ENCODE measurements around the gene MT4.
A peak's percentile ranks its signal among the peaks of the same experiment; 100 is the strongest.

Gene MT4

DNA sequence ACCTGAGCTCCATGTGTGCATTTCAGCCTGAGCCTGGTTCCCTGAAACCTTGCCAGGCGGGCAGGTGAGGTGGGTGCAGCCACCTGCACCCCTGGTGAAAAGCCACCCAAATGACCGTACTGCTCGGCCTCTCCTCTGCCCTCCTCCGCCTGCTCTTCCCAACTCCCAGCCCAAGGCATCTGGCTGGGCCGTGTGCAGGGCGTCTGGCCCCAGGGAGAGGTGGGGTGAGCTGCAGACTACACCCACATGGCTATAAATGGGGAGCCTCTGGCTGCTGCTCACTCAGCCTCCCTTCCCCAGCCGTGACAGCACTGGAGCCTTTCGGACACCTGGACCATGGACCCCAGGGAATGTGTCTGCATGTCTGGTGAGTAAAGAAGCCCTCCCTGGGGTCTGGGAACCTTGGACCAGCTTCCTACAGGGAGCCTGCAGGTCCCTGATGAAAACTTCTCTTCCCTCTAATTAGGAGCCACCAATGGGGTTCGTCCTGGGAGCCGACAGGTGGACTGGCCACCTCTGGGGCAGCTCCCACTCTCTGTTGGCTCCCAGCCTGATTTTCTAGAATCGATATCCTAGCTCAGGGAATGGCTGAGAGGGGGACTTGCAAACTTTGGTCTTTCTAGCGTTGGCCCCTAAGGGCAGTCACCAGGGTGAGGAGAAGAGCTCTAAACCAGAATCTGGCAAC is at the start of gene MT4:
TSS of gene MT4 (plus strand) at position 281 of the 685 bp plus-strand sequence. CDS start at position 337, 56 bp downstream.
- DNase-seq: no peak

GRCh38 chr16:56515665-56516064 is 49.2 kb upstream of the MT4 start:
- no peak for DNase-seq

DNA sequence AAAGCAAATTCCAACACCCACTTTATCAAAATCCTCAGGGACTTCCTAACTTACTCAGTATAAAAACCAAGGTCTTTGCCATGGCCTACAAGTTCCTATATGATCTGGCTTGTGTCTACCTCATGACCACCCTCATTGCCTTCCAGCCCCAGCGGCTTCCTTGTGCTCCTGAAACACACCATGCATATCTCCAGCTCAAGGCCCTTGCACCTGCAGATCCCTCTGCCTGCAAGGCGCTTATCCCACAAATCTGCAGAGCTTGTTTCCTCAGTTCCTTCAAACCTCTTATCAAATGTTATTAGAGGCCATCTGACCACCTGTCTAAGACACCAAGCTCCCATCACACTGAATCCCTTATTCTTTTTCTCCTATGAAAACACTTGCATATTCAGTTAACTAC is 47.7 kb upstream of the MT4 start:
- no peak for DNase-seq

DNA sequence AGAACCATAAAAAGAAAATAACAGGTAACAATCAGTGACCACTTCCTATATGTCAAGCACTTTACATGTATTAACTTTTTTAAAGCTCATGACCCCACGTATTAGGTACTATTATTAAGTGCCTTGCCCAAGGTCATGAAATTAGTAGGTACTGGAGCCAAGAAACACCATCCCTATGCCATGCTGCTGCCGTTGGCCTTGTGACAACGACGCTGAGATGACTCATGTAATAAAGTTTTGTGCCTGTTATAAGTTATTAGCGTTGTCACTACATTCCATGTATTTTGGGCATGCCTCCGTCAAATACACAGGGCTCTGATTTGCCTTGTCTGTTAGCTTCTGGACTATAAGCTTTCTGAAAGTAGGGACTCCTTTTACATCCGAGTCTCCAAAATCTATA is 46.4 kb upstream of the MT4 start:
- no peak for DNase-seq

GRCh38 chr16:56519459-56520250 is 45.2 kb upstream of the MT4 start, which contains the start of gene BBS2:
Gene BBS2 (minus strand): TSS chr16:56520024. CDS start chr16:56519862, 162 bp downstream.
- peak; percentile 77 to 89 for DNase-seq

DNA sequence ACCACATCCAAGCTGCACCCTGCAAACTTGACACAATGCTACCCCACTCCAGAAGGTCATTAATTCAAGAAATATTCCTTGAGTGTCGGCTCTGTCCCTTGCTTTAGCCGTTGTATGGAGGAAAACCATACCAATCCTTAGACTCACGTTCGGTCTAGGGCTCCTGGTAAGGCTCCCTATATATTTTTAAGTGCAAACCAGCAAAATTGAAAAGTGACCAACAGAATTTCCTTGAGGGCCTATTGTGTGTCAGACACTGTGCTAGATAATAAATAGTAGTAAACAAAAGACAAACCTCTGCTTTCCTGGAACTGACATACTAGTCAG is 44.7 kb upstream of the MT4 start:
- DNase-seq: no peak

GRCh38 chr16:56525236-56525635 is 39.6 kb upstream of the MT4 start:
- no peak for DNase-seq

- DNase-seq: no peak
Measured at GRCh38 chr16:56530872-56531271, 34.0 kb upstream of the MT4 start.

GRCh38 chr16:56532714-56533113 is 32.2 kb upstream of the MT4 start:
- no peak for DNase-seq

GRCh38 chr16:56534847-56535383 is 30.0 kb upstream of the MT4 start:
- no peak for DNase-seq

- DNase-seq: no peak
Measured at GRCh38 chr16:56538331-56538730, 26.5 kb upstream of the MT4 start.

GRCh38 chr16:56539656-56540055 is 25.2 kb upstream of the MT4 start:
- no peak for DNase-seq

- no peak for DNase-seq
Measured at GRCh38 chr16:56542039-56542438, 22.8 kb upstream of the MT4 start.

GRCh38 chr16:56547120-56547948 is 17.5 kb upstream of the MT4 start:
- no peak for DNase-seq

DNA sequence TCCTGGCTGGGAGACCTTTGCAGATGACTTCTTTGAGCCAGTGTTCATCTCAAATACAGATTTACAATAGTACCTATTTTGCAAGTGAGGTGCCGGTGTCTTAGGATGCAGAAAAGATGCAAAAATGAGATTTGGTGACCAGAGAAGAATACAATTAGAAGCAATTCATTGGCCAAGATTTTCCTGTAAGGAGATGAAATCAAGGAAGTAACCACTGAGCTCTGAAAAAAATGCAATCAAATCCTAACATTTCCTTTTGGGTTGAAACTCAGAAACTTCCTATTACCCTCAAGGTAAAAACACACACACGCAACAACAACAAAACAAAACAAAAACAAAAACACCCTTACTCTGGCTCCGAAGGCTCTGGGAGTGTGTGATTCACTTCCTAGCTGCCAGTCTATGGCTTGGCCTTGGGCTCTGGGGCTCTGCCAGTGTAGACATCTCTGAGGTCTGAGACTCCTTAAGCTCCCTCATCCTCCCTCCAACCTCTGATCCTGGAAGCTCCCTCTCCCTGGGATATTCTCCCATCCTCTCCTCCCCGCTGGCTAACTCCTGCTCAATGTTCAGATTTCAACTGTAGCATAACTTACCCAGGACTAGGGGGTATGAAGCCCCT is 16.8 kb upstream of the MT4 start:
- DNase-seq: no peak

DNA sequence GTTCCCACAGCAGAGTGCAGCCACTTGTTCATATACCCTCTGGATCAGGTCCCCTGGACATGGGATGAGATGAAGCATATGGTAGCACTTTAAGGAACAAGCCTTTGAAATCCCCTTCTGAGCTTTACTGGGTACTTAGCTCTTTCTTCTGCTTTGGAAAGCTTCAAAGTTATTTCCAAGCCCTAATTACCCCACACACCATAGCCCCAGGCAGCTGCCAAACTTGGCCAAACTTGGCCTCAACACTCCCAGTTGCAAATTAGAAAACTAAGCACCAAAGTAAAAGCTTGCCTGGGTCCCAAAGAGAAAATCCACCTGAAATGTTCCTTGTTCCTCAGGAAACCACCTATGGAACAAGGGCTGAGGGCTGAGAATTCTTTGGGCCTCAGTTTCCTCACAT is 15.7 kb upstream of the MT4 start:
- DNase-seq: no peak

DNA sequence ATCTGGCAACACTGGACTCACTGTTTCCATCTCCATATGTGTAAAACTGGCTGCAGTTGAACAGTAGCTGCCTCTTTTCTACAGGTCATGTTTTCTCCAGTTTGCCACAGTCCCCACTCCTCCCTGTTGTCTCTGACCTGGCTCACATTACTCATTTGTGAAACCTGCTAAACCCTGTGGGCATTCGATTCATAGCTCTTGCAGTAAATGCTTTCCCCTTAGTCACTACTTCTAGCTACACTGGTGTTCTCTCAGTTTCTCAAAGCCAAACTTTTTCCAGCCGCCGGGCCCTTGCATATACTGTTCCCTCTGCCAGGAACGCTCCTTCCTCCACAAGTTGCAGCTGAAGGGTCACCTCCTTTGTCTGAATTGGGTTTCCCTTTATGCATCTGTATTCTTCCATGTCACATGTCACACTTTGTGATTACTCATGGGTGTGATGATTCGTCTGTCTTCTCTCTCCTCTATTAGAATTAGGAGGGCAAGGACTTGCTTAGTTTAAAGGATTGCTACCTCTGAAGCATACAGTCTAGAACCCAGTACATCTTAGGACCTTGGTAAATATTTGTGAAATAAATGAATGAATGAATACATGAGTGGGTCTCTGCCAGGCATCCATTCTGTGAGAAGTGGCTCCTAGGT is 15.0 kb upstream of the MT4 start:
- DNase-seq: no peak

DNA sequence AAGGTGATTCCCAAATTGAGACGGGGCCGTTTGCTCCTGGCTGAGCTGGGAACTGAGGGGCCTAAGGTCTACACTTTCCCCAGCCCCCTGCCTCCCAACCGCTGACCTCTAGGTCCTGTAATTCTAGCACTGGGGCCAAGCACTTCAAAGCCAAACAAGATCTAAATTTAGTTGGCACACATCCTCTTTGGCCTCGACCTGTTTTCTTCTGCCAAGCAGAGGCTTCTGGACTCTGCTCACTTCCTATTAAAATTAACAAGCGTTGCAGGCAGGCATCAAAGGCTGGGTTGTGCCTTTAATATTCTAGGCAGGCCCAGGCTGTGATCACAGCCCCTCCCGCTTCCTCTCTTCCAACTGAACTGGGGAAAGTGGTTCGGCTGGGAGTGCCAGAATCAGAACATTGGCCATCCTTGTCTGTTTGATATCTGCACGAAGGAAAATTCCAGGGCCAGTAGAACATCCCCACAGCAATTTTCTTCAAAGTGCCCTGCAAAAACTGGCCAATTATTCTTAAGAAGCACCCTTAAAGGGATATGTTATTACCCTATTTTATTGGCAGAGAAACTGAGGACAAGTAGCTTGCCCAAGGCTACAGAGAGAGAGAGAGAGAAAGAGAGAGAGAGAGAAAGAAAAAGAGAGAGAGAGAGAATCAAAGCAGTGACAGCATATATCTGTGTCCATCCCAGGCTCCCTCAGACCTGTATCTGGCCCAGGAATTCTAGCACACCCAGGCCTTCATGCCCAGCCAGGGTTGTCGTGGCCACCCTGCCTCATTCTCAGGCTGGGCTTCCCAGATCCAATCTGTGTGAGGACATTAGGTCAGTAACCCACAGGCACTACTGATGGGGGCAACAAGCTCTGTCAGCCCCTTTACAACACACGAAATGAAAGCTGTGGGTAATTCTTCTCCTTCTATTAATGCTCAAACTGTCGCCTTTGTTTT is 12.8 kb upstream of the MT4 start:
- DNase-seq: no peak

DNA sequence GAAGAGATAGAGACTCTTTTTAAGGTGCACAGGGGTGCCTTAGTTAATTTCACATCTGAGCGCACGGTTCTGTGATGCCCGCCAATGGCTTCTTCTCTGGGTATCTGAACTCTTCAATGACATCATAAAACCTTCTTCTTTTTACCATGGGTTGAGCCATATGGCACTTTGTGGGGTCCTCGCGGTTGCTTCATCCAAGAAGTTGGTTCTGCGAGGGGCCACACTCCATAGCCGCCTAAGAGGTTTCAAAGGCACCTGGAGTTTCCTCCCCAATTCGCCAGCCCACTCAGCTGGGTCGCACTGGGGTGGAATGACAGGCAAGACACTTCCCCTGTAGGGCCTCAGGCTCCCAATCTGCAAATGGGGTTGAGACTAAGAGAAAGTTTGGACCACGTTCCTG is 10.4 kb upstream of the MT4 start:
- no peak for DNase-seq

DNA sequence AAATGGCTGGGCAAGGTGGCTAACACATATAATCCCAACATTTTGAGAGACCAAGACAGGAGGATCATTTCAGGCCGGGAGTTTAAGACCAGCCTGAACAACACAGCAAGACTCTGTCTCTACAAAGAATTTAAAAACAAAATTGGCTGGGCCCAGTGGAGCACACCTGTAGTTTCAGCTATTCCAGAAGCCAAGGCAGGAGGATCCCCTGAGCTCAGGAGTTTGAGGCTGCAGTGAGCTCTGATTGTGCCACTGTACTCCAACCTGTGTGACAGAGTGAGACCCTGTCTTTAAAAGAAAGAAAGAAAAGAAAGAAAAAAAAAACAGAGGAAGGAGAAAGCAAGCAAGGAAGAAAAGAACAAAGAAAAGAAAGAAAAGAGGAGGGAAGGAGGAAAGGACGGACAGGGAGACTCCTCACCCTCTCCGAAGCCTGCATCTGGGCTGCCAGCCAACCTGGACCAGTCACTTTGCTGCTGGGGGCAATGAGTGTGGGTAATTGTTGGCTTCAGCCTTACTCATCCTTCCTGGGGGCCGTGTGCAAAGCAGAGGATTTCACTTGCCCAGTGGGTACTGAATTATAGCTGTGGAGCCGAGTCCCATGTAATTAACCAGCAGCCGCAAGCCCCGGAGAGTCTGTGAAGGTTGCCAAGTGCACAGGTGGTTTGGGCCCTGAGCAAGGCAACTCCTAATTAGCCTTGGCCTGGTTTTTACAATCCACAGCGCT is 6.7 kb upstream of the MT4 start:
- DNase-seq: no peak

- DNase-seq: no peak
Measured at GRCh38 chr16:56559109-56559508, 5.8 kb upstream of the MT4 start.

Data from bone marrow (tissue), 2 donors.